GM19193 (cell line): ENCODE measurements around the gene CLDN1.

Experiments used
- POLR2A ChIP-seq: IDR thresholded peaks from 4 replicates; pipeline ENCODE4 v1.6.1; 2011; ENCODE audit not compliant: insufficient read depth, insufficient read length; ENCODE audit errors: extremely low read depth

CLDN1 gene

GRCh38 chr3:190281308-190282051 lies 40.8 kb downstream of the CLDN1 start:
- no peak for TF ChIP-seq POLR2A

DNA sequence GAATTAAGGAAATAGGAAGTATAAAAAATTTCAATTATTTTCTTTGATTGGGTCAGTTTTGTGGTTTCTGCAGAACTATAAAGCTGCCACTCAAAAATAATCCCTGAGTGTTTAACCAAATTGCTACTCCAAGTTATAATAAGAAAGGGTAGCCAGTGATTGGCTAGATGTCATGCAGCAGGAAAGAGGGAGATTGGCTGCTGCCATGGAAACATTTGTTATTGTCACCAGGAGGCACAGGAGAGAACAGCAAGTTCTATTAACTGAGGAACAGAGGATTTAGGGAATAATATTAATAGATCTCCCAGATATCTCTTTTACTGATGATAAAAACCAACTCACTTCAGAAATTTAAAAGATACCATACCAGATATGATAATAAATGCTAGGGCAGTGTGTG lies 42.6 kb downstream of the CLDN1 start:
- no peak for TF ChIP-seq POLR2A

DNA sequence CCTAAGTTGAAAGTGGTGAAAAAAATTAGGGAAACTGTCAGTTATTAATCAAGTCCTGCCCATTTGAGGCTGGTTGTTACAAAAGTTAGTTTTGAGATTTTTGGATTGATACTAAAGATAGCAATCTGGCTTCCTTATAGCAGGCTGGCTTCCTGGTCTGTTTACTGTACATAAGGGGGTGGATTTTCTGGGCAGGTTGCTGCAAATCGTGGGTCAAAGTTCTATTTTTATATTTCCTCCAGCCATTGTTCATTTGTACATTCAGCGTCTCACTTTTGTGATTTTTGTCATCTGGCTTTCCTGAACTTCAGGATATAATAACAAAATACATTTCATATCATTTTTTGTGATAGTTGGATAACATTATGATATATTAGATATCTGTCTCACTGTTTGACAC lies 49.5 kb downstream of the CLDN1 start:
- TF ChIP-seq POLR2A: no peak

- no peak for TF ChIP-seq POLR2A
Measured at GRCh38 chr3:190269101-190269500, 53.1 kb downstream of the CLDN1 start.

DNA sequence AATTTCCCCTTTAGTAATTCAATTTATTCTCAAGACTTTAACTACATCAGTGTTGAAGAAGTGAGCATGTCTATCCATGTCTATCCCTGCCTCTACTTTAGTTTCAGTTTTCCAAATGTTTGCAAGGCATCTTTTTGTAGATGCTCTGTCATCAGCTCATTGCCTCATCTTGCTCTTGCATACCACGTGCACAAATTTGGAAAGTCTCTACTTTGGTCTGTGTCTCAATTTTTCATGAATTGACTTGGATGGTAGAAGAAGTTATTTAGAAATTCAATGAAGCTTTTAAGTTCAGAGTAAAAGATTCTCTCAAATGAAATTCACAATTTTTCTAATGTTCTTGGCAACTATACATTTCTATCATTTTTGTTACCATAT lies 55.3 kb downstream of the CLDN1 start:
- TF ChIP-seq POLR2A: no peak

DNA sequence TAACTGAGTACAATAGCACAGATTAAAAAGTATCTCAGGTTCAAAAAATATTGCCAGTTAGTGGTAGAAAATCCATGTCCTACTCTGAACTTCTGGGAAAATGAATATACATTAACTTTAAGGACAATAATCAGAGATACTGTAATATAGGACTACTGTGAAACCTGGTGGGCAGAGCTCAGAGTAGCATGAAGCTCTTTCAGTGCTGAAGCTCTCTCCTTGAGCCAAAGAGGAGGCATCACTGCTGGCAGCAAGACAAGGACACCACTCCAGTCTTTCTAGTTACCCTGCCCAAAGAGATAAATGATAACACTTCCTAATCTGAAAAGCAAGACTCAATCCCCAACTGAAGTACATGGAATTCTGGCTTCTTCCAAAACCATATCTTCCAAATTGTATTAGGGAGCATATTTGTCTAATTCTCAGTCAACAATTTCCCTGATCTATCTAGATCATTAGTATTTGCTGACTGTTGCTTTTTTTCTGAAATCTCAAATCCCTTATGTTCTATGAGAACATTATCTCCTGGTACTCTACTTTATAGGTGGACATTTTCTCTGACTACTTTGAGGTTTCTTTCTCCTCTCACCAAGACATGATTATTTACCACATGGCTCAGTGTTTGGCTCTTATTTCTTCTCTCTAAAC lies 55.9 kb downstream of the CLDN1 start:
- no peak for TF ChIP-seq POLR2A

DNA sequence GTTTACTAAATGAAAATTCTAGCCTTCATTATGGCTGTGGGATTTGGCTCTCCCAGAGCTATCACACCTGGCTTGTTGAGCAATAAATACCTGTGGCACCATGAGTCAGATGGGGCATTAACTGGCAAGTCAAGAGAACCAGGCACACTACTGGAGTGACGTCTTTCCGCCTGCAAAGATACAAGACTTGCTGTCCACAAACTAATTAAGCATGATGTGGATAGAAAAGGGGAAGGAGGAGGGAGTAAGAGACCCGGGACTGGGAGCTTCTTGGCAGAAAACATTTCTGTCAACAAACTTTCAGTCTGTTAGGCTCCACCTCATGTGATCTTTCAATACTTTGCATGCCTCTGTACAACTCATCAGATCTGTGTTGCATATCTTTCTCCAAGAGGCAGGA lies 56.5 kb downstream of the CLDN1 start:
- TF ChIP-seq POLR2A: no peak

DNA sequence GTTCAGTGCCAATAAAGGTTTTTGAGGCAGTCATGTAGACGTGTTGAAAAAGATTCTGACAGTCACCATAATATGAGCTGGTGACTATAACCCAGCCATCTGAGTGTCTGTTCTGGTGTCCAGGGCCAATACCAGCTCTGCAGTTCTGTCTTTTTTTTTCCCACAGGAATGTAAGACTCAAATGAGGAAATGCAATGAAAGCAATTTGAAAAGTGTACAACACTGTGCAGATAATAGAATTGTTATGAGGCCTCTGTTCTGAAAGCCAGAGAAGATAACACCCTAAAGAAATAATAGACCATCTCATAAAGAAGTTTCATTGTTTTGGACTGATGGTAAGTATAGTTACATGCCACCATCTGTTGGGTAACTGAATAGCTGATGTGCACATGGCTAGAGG lies 57.1 kb downstream of the CLDN1 start:
- TF ChIP-seq POLR2A: no peak

DNA sequence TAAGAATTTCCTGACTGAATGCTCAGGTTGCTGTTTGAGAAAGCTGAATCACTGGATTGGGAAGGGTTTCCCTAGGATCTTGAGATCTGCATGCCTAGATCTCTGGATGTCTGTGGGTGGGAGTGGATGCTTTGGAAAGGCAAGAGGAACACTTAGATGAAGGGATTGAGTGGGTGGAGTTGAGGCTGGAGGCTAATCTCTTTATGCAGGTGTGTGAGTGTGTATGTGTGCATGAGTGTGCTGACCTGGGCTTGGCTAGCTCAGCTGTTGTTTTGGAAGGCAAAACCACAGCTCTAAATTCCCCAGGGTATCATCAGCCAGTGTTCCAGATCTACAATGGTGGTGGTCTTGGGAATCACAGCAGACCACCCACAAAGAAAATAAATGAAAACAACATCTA lies 60.5 kb downstream of the CLDN1 start:
- TF ChIP-seq POLR2A: no peak

GRCh38 chr3:190261015-190261414 lies 61.2 kb downstream of the CLDN1 start:
- no peak for TF ChIP-seq POLR2A

- no peak for TF ChIP-seq POLR2A
Measured at GRCh38 chr3:190260301-190260700, 61.9 kb downstream of the CLDN1 start.

- TF ChIP-seq POLR2A: no peak
Measured at GRCh38 chr3:190258634-190259033, 63.6 kb downstream of the CLDN1 start.
